Myocyte (in vitro differentiated cells): ENCODE measurements around the gene CTNND2. TPM values are rescaled to one million over a fixed set of nuclear protein-coding genes. Genes with fewer than 3 reads are reported as not detected.

Experiments
- DNase-seq: peaks from one replicate; pipeline ENCODE4 v3.0.0-alpha.2; 2012; ENCODE audit warnings: low read depth
- total RNA-seq: library from RNA; depleted of rRNA; stranded (reverse); fragments of >200 nt; gene quantifications from 2 replicates; pipeline ENCODE4 v1.2.3, GENCODE V29; 2014

The CTNND2 gene
- total RNA-seq, 1 donor from 2014 or later = 0.05 TPM

DNA sequence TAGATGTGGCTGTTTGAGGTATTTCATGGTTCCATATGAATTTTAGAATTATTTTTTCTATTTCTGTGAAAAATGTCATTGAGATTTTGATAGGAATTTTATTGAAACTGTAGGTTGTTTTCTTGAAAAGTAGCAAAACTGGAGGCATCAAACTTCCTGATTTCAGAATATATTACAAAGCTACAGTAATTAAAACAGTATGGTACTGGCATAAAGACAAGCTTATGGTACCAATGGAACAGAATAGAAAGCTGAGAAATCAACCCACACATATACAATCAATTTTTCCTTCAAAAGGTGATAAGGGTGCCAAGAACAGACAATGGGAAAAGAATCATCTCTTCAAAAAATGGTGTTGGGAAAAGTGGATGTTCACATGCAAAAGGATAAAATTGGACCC is 945.5 kb downstream of the CTNND2 start:
- DNase-seq = no peak

DNA sequence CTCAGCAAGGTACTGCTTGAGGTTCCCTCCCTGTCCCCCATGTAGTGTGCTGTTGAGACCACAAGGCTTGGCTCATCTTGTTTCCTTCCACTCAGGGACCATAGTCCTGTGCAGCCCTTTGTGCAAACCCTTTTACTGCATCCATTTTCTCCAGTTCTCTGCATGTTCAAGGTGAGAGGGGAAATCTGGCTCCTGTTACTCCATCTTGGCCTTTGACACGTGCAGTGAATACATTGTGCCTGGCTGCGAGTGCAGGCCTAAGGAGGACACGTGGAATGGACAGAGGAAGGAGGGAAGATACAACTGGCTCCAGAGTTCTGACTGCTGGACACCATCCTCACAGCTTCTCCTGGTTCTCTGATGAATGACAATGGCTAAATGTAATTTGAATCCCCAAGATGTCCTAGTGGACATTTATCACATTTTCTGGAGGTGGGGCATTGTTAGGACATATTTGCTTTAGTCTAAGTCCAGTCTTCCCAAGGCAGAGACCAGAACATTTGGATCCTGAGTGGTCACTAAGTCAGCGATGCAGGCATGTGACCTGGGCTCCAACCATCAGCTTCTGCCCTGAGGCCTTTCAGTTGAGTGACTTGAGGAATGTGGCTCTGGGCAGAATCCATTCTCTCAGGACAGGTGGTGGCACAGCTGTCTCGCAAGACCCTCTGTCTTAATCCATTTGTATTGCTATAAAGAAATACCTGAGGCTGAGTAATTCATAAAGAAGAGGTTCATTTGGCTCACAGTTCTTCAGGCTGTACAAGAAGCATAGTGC is 954.2 kb downstream of the CTNND2 start:
- no peak for DNase-seq

DNA sequence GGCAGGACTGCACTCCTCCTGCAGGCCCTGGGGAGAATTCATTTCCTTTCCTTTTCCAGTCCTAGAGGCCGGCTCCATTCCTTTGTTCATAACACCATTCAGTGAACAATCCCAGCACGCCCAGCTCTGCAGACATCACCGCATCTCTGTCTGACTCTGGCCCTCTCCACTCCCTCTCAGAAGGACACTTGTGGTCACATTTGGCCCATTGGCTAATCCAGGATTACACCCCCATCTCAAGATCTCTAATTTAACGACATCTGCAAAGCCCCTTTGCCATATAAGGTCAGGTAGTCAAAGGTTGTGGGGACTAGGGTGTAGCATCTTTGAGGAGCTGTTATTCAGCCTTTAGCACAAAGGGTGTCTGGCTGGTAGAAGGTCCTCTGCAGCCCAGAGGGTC is 958.2 kb downstream of the CTNND2 start:
- no peak for DNase-seq

DNA sequence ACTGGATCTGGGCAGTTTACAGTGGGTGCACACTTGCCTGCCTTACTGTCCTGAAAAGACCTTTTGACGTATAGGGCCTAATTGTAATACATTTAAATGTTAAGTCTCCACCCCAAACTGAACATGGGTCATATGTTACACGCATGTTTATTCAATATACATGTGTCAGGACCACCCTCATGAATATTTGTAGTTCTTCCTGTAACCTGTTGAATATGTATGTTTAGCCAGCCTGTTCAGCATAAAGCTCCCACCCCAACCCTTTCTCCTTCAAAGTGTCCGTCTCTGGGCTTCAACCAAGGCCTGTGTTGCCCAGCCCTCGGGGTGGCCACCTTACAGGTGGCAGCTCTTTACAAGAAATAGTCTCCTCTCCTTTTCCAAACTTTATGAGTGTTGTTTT is 962.3 kb downstream of the CTNND2 start:
- DNase-seq = no peak

DNA sequence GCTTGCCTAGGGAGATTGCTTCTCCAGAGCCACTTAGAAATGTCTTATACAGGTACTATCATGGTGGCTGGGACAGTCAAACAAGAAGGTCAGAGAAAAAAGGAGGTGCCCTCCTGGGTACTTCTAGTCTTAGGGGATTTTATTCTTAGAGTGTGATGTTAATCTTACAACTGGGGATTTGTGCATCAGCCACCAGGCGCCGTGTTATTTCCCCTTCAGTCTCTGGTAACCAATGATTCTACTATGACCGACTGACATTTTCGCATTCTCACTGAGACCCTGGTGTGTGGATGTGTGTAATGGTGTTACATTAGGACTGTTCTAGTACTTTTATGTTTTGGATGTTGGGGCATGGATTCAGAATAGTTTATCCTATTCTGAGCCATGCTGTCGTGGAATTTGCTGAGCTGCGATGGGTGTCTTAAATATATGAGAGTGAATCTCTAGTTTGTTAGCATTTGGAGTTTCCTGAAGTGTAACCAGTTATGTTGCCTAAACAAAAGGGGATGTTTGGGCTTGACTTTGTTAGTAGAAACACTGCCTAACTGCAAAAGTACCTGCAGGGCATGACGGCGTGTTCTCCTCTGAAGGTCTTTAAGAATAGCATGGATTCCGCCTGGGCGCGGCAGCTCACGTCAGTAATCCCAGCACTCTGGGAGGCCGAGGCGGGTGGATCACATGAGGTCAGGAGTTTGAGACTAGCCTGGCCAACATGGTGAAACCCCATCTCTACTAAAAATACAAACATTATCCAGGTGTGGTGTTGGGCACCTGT is 968.0 kb downstream of the CTNND2 start:
- no peak for DNase-seq

DNA sequence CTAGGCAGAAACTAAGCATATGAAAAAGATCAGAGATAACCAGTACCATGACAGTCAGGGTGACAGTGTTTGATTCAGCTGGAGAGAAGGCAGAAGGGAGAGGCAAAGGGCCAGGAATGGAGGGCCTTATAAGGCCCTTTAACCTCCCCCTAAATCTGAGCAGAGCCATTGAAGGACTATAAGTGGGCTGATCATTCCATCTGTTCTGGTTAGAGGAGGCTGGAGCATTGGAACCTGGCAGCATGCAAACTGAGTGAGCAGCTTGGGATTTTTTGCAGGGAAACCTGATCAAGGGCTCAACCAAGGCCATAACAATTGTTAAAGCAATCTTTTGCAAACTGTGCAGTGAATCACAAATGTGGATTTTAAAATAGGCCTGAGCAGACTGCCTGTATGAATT is 968.7 kb downstream of the CTNND2 start:
- no peak for DNase-seq

DNA sequence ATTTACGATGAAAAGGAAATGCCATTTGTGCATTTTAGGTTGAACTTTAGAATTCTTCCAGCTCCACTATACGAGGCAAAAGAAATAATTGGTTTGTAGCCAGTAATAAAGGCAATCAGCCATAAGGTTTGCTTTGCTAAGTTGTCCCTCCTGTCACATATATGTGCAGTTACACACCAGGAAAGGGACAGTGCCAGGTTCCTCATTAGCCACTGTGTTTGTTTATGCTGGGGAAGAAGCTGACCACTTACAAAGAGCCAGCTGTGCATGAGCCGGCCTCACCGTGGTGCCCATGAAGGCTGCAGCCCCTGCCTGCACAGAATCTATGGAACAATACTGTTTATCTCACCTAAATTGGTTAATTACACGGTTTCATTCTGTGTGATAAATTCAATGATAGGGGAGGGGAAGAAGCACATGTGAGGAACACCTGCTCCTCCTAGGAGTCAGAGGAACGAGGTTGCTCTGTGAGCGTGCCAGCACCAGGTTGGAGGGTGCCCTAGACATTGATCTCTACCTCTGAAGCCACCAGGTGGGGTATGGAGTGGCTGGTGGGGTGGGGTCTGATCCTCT is 969.4 kb downstream of the CTNND2 start:
- no peak for DNase-seq

DNA sequence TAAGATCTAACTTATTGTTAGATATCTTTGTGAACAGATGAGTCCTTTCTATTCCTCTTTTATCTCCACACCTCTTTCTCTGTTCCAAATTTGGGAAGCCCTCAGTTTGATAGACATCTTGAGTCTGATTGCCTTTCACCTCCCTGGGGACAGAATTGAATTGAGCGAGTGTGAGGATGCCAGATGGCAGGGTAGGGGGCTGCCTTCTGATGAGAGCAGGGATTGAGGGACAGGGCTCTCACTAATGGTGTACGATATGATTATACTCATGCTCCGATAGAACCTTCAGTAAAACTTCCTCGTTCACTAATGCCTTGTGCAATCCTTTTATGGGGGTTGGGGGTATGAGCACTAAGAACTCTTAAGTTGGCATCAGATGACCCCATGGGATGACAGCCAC is 971.1 kb downstream of the CTNND2 start:
- no peak for DNase-seq

DNA sequence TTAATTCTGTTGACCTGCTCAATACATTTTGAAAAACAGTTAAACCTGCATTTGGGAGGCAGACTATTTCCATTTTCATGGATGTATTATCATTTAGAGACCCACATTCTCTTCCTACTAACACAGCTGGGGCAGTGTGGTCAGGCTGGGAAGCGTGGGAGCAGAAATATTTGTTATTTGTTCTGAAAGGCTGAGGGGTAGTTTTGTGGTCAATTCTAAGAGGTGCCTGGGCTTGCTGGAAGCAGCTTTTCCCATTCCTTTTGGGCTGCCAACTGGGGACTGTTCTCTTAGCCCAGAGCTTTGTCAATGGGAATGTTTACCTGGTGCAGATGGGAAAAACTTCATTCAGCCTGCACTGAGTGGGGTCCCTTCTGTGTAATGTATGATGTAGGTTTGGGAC is 971.8 kb downstream of the CTNND2 start:
- no peak for DNase-seq

DNA sequence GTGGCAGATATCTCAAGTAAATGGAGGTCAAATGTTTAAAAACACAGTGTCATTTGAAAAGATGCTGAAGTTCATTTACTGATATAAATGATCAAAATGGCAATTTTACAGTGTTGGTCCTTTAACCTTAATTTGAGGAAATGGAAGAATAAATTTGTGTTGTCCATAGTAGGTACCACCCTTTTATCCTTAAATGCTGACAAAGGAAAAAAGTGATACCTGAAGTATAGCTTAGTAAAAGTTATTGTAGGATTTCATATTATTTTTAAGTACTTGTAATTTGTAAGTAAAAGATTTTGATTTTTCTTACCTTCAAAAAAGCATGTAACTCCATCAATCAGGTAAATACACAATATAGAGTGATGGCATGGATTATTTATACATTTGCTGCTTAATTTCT is 976.6 kb downstream of the CTNND2 start:
- no peak for DNase-seq

DNA sequence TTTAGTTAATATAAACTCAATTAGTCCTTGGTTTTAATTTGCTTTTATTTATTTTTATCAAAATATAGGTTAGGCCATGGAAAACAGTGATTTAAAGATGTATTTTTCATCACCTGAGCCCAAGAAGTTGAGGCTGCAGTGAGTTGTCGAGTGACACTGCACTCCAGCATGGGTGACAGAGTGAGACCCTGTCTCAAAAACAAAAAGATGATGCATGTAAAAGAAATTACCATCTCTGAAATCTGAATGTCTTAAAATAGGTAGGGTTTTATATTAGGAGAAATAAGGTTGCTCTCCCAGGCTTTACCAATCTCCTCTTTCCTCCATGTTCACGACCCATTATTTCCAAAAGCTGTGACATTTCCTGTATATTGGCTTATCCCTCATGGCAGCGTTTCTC is 980.9 kb downstream of the CTNND2 start:
- no peak for DNase-seq
